NCI-H2029 (cell line): ENCODE data around the gene GPR107.

Source experiments
- DNase-seq: peaks from one replicate; lab custom pipeline; 2025; lab: John Stamatoyannopoulos, UW

The GPR107 gene

GRCh38 chr9:130183133-130183762 is 129.5 kb downstream of the GPR107 start:
- no peak for DNase-seq

GRCh38 chr9:130185017-130185416 is 131.3 kb downstream of the GPR107 start:
- no peak for DNase-seq

- DNase-seq, result no peak
These were observed 131.9 kb downstream of the GPR107 start for GRCh38 chr9:130185490-130186031.

GRCh38 chr9:130186051-130186450 is 132.3 kb downstream of the GPR107 start:
- no peak for DNase-seq

GRCh38 chr9:130186839-130187522 is 133.3 kb downstream of the GPR107 start:
- DNase-seq, result peak; percentile 30

- no peak for DNase-seq
These were observed 133.8 kb downstream of the GPR107 start for GRCh38 chr9:130187523-130187846.

- DNase-seq, result no peak
These were observed 135.3 kb downstream of the GPR107 start for GRCh38 chr9:130188860-130189481.
